ENCODE measurements around the gene SLC26A8. TPM values are rescaled to one million over a fixed set of nuclear protein-coding genes. Genes with fewer than 3 reads are reported as not detected.

The SLC26A8 gene
- total RNA-seq, 4 donors from 2014 or later = 0.30 to 1.1 TPM; not detected in 2

DNA sequence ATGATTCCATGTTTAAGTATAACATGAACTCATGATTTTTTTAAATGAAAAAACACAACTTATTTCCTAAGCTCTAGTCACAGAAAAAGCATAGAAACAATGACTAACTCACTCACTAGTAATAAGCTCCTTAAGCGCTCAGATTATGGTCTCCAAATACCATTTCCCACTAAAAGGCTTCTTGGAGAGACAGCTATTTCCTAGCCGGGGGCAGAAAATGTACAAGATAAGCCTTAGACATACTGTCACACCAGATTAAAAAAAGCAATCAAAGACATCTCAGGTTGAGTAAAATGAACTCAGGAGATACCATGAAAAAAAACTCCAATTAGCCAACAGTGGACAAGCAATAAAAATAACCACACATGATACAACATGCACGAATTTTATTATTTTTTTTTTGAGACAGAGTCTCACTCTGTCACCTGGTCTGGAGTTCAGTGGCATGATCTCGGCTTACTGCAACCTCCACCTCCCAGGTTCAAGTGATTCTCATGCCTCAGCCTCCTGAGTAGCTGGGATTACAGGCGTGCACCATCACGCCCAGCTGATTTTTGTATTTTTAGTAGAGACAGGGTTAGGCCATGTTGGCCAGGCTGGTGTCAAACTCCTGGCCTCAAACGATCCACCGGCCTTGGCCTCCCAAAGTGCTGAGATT, 118.5 kb downstream of the SLC26A8 start:
- no peak for DNase-seq (ENCODE audit: low spot score in 2 of 2)
- Histone ChIP-seq H3K27ac (no peak overlapping the region), H3K4me3 (no peak overlapping the region), H3K27me3 (no peaks in the 10 kb centered on the region), H3K9me3 (peaks cover 0 to 16% (median 0%) of the 10 kb centered on the region in 4 donors), H3K36me3 (peaks cover 0 to 37% (median 0%) of the 10 kb centered on the region in 3 donors), H3K4me1 (no peaks in the 10 kb centered on the region)
- whole genome bisulfite sequencing, 2 donors = 78 to 80% methylated on average over 8 of the region's 8 CpGs
- TF ChIP-seq, protein P1, sequence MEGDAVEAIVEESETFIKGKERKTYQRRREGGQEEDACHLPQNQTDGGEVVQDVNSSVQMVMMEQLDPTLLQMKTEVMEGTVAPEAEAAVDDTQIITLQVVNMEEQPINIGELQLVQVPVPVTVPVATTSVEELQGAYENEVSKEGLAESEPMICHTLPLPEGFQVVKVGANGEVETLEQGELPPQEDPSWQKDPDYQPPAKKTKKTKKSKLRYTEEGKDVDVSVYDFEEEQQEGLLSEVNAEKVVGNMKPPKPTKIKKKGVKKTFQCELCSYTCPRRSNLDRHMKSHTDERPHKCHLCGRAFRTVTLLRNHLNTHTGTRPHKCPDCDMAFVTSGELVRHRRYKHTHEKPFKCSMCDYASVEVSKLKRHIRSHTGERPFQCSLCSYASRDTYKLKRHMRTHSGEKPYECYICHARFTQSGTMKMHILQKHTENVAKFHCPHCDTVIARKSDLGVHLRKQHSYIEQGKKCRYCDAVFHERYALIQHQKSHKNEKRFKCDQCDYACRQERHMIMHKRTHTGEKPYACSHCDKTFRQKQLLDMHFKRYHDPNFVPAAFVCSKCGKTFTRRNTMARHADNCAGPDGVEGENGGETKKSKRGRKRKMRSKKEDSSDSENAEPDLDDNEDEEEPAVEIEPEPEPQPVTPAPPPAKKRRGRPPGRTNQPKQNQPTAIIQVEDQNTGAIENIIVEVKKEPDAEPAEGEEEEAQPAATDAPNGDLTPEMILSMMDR (IDR thresholded peaks at IDR 0.05) = no peak
- TF ChIP-seq EP300 (IDR thresholded peaks at IDR 0.05) (no peak), POLR2A (IDR thresholded peaks at IDR 0.05) (no peak)

DNA sequence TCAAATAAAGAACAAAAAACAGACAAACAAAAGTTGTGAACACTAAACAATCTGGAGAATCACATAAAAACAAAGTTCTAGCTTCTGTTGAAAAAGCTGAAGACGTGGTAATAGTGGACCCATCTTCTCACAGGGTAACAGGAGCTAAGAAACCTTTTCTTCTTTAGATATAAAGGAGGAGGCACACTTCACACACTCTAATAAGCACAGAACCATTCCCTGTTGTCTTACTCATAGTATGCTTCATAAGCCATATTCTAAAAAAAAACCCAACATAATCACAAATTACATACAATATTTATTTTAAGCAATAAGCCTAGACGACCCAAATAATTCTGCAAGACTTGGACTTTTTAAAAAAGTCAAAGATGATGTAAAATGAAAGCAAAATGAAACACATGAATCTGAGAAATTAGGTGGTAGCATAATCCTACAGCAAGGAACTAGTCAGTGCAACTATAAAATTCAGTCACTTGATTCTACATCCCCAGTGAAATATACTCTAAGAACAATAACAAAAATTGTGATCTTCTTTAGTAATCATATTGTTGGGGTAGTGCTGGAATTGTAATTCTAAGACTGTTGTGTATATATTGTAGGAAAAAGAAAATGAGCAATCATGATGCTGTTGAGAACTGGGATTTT, 119.2 kb downstream of the SLC26A8 start:
- no peak for DNase-seq (ENCODE audit: low spot score in 2 of 2)
- peaks cover 0 to 36% (median 0%) of the 10 kb centered on the region in 3 donors for H3K36me3 ChIP-seq
- H3K27ac ChIP-seq = no peak overlapping the region
- H3K4me1 ChIP-seq = no peaks in the 10 kb centered on the region
- peaks cover 0 to 11% (median 0%) of the 10 kb centered on the region in 4 donors for H3K9me3 ChIP-seq
- TF ChIP-seq POLR2A (IDR thresholded peaks at IDR 0.05) (no peak), EP300 (IDR thresholded peaks at IDR 0.05) (no peak)
- TF ChIP-seq, protein P1 (IDR thresholded peaks at IDR 0.05) = no peak
- 65 to 77% methylated on average over 2 of the region's 2 CpGs for WGBS, 2 donors
- no peaks in the 10 kb centered on the region for H3K27me3 ChIP-seq
- no peak overlapping the region for H3K4me3 ChIP-seq

DNA sequence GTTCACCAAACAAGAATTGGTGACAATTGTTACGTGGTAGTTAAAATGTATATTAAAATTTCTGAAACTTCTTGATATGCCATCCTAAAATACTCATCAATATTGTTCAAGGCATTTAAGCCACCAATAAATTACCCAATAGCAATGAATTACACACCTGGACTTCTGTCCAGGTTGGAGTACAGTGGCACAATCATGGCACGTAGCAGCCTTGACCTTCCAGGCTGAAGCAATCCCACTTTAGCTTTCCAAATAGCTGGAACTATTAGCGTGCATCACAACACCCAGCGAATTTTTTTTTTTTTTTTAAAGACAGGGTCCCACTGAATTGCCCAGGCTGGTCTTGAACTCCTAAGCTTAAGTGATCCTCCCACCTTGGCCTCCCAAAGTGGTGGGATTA, 120.8 kb downstream of the SLC26A8 start:
- no peak overlapping the region for H3K27ac ChIP-seq
- no peaks in the 10 kb centered on the region for H3K4me1 ChIP-seq
- H3K27me3 ChIP-seq = no peaks in the 10 kb centered on the region
- WGBS, 2 donors = 95 to 96% methylated on average over 4 of the region's 4 CpGs
- no peak for TF ChIP-seq POLR2A (IDR thresholded peaks at IDR 0.05)
- TF ChIP-seq EP300 (IDR thresholded peaks at IDR 0.05) = no peak
- TF ChIP-seq, protein P1 (IDR thresholded peaks at IDR 0.05) = no peak
- H3K36me3 ChIP-seq = peaks cover 0 to 23% (median 0%) of the 10 kb centered on the region in 3 donors
- no peak overlapping the region for H3K4me3 ChIP-seq
- peaks cover 0 to under 1% (median 0%) of the 10 kb centered on the region in 4 donors for H3K9me3 ChIP-seq
- no peak for DNase-seq (ENCODE audit: low spot score in 2 of 2)

DNA sequence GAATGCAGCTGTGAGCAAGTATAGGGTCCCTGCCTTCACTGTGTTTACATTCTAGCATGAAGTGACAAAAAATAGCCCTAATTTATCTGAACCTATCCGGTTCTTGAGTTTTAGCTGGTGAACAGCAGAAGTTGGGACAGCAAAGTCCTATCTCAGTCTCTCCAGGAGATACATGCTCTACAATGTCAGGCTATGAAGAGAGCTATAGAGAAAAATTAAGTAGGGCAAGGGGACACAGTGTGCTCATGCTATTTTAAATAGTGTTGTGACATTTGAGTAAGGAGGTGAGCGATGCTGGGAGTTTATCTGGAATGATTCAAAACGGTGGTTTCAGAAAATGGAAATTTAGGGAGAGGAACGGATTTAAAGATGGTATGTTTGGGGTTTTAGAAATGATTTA, 124.0 kb downstream of the SLC26A8 start:
- Histone ChIP-seq H3K9me3 (no peaks in the 10 kb centered on the region), H3K4me3 (no peak overlapping the region), H3K4me1 (no peaks in the 10 kb centered on the region), H3K36me3 (peaks cover 0 to 27% (median 0%) of the 10 kb centered on the region in 3 donors), H3K27me3 (no peaks in the 10 kb centered on the region), H3K27ac (no peak overlapping the region)
- DNase-seq (ENCODE audit: low spot score in 2 of 2) = no peak
- no peak for TF ChIP-seq POLR2A (IDR thresholded peaks at IDR 0.05)
- TF ChIP-seq EP300 (IDR thresholded peaks at IDR 0.05) = no peak
- TF ChIP-seq, protein P1 (IDR thresholded peaks at IDR 0.05) = no peak
- 91 to 95% methylated on average over 4 of the region's 4 CpGs for WGBS, 2 donors

DNA sequence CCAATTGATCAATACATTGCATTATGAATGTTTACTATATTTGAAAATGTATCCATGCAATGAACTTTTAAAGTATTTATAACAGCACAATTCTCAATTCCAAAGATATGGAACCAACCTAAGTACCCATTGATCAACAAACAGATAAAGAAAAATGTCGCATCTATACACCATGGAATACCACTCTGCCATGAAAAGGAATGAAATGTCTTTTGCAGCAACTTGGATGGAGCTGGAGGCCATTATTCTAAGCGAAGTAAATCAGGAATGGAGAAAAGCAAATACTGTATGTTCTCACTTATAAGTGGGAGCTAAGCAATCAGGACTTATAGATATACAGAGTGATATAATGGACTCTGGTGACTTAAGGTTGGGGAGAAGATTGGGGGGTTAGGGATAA, 126.4 kb downstream of the SLC26A8 start:
- Histone ChIP-seq H3K27me3 (no peaks in the 10 kb centered on the region), H3K9me3 (no peaks in the 10 kb centered on the region), H3K4me1 (no peaks in the 10 kb centered on the region), H3K4me3 (no peak overlapping the region), H3K36me3 (peaks cover 0 to 15% (median 0%) of the 10 kb centered on the region in 3 donors), H3K27ac (no peak overlapping the region)
- DNase-seq (ENCODE audit: low spot score in 2 of 2) = no peak
- 100% methylated on average over 2 of the region's 2 CpGs for WGBS, 2 donors
- TF ChIP-seq POLR2A (IDR thresholded peaks at IDR 0.05) (no peak), EP300 (IDR thresholded peaks at IDR 0.05) (no peak)
- TF ChIP-seq, protein P1 (IDR thresholded peaks at IDR 0.05) = no peak

All from tibial nerve (tissue), 4 donors.